Adipocyte (in vitro differentiated cells): ENCODE data around the gene KCNJ6.

Experiments used
- DNase-seq: peaks from one replicate; pipeline ENCODE4 v3.0.0-alpha.2; 2015; ENCODE audit warnings: low read depth
- H3K27me3 ChIP-seq: replicated peaks from 2 replicates; pipeline ENCODE4 v1.7.0; 2013; ENCODE audit warnings: mild to moderate bottlenecking, low read length, moderate library complexity; ENCODE audit not compliant: control insufficient read depth, insufficient read depth
- H3K36me3 ChIP-seq: 2 replicates; pipeline ENCODE4 v1.7.0; 2013; ENCODE audit warnings: low read length, mild to moderate bottlenecking, moderate library complexity; ENCODE audit not compliant: control insufficient read depth, insufficient read depth, severe bottlenecking
- H3K4me1 ChIP-seq: 2 replicates; pipeline ENCODE4 v1.7.0; 2013; ENCODE audit warnings: mild to moderate bottlenecking, low read length, moderate library complexity; ENCODE audit not compliant: control insufficient read depth, insufficient read depth
- H3K4me3 ChIP-seq: 2 replicates; pipeline ENCODE4 v1.7.0; 2013; ENCODE audit warnings: mild to moderate bottlenecking, low read length, moderate library complexity
- H3K9ac ChIP-seq: 2 replicates; pipeline ENCODE4 v1.7.0; 2013; ENCODE audit warnings: mild to moderate bottlenecking, low read length, moderate library complexity
- H3K9me3 ChIP-seq: 2 replicates; pipeline ENCODE4 v1.7.0; 2013; ENCODE audit warnings: mild to moderate bottlenecking, low read length, moderate library complexity; ENCODE audit not compliant: control insufficient read depth

KCNJ6 gene

DNA sequence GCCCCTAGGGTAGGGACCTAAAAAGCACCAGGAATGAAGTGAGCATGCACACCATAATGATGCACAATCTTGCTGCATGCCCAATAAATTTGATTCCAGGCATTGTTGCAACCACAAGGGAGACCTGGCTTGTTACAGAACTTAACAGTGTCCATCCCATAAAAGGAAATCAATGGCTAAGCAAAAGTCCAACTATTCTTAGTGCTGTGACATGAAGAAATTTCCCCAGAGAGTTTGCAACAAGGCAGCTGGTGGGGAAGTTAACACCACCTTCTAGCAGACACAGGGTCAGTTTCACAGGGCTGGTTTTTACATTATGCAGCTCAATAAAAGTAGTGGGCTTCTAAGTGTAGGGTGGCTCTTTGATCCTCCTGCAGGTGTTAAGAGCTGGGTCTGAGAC lies 221.1 kb downstream of the KCNJ6 start:
- no peaks in the 10 kb centered on the region for H3K36me3 ChIP-seq
- H3K9me3 ChIP-seq, result peaks cover 14% of the 10 kb centered on the region
- H3K9ac ChIP-seq, result no peak overlapping the region
- H3K4me1 ChIP-seq, result no peaks in the 10 kb centered on the region
- peaks cover 27% of the 10 kb centered on the region for H3K27me3 ChIP-seq
- no peak overlapping the region for H3K4me3 ChIP-seq
- DNase-seq, result no peak

DNA sequence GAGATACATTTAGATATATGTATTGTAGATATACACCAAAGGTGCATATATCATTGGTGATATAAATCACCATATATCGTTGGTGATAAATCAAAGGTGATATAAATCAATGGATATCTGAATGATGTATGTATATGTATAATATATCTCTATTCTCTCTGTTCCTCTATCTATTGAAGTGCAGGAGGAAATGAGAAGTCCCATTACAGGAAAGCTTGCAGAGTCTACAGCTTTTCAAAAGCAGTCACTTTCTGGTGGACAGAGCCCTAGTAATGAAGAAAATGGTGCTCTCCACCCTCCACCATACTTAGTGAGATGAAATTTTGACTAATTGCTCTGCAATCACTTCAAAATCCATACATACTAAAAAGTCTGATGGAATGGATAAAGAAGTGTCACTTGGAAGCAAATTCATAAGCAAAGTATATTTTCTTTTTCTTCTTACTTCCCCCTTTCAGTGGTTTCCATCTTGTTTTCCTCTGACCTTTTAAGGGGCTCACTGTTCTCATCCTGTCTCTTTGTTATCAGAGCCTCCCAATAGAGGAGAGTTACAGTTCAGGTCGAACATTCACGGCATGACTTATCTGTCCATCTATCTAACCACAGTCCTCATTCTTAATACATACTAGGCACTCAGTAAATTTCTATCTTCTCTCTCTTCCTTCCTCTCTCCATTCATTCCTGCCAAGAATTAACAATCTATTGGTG lies 227.2 kb downstream of the KCNJ6 start:
- H3K9ac ChIP-seq, result no peak overlapping the region
- no peaks in the 10 kb centered on the region for H3K9me3 ChIP-seq
- H3K27me3 ChIP-seq, result peaks cover 7% of the 10 kb centered on the region
- H3K4me3 ChIP-seq, result no peak overlapping the region
- no peaks in the 10 kb centered on the region for H3K36me3 ChIP-seq
- H3K4me1 ChIP-seq, result peaks cover 21% of the 10 kb centered on the region
- DNase-seq, result no peak

DNA sequence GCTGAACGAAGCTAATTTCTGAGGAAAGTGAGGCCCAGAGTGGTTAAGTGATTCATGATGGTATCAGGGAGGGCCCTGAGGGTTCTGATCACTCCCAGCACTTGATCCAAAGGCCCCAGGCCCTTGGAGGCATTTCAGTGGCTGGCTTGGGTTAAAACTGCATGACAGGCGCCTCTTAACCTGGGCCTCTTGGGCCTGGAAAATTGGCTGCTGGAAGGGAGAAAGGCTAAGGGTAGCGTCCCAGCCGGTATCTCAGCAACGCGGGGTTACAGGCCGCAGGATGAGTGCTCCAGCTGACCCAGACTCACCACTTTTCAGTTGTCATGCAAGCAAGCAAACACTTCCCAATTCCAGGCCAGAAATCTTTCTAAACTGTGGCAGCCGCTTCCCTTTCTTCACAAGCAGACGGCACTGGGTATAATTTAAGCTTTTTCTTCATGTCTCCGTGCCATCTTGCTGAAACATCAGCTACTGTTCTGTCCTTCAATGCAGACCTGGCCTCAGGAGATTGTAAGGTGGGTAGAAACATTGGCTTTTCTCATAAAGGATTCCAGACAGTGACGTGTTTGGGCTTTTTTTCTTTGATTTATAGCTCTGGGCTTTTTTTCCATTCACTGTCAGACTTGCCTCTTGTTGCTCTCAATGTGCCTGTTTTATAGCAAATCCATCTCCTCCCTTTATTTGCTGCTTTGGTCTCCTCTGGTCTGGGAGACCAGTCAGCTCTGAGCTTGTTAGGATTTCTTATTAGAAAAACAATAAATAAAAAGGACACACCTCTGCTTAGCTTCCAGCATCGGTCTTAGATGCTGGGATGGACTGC lies 229.1 kb downstream of the KCNJ6 start:
- Histone ChIP-seq H3K4me1 (peaks cover 38% of the 10 kb centered on the region), H3K36me3 (no peaks in the 10 kb centered on the region), H3K9me3 (no peaks in the 10 kb centered on the region), H3K27me3 (peaks cover 7% of the 10 kb centered on the region), H3K4me3 (no peak overlapping the region), H3K9ac (peak overlapping the region; percentile 55)
- no peak for DNase-seq

DNA sequence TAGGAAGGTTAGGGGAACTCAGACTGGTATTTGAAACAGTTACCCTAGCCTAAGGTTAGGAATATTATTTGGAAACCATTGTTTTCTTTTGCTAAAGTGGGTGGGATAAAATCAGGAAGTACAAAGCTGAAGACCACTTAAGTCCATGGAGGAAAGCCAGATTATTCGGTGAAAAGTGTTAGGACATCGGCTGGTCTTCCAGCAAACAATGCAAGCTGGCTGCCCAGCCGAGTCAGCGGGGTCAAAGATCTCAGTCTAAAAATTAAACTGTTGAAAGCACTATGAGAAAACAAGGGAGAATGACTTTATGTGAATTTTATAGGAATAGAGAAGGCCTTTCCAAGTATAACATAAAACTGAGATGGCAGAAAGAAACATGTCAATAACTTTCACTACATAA lies 231.7 kb downstream of the KCNJ6 start:
- DNase-seq, result no peak
- Histone ChIP-seq H3K4me1 (peaks cover 38% of the 10 kb centered on the region), H3K9ac (no peak overlapping the region), H3K4me3 (no peak overlapping the region), H3K9me3 (peaks cover 2% of the 10 kb centered on the region), H3K36me3 (no peaks in the 10 kb centered on the region), H3K27me3 (no peaks in the 10 kb centered on the region)

DNA sequence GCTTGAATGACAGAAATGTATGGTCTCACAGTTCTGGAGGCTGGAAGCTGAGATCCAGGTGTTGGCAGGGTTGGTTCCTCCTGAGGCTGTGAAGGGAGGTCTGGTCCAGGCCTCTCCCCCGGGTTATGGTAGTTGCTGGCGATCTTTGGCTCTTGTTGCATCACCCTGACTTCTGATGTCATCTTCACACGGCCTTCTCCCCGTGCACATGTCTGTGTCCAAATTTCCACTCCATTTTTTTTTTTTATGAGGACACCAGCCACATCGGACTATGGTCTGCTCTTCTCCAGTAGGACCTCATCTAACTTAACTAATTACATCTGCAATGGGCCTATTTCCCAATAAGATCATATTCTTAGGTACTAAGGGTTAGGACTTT lies 232.2 kb downstream of the KCNJ6 start:
- peaks cover 38% of the 10 kb centered on the region for H3K4me1 ChIP-seq
- no peak overlapping the region for H3K4me3 ChIP-seq
- DNase-seq, result no peak
- H3K9me3 ChIP-seq, result peaks cover 6% of the 10 kb centered on the region
- no peak overlapping the region for H3K9ac ChIP-seq
- no peaks in the 10 kb centered on the region for H3K27me3 ChIP-seq
- no peaks in the 10 kb centered on the region for H3K36me3 ChIP-seq

DNA sequence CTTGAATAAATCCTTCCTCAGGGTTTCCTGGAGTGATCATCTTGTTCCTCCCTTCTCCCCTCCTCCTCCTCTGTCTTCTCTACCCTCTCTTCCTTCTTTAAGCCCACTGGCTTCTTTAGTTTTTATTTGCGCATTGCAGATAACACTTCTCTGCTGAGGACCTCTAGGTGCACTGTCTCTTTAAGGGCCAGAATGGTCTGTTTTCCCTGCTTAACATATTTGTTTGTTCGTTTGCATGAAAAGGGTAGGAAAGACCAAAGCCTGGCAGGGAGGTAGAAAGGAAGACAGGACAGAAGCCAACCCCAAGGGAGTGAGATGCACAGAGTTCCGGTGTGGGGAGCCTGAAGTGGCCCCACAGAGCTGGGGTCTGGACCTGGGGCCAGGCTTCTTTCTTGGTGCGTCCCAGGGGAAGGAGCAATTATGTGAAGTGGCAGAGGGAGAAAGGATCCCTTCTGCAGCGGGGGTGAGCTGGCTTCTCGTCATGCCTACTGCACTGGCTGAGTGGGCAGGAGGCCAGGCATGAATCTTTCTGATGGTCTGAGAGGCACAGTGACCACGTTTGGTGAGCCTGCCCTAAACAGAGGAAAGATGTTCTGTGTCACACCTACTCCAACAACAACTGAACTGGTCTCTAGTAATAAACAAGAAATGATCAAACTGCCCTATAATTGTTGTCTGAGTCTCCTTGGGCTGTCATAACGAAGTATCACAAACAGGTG lies 232.7 kb downstream of the KCNJ6 start:
- peaks cover 38% of the 10 kb centered on the region for H3K4me1 ChIP-seq
- no peak overlapping the region for H3K4me3 ChIP-seq
- H3K9ac ChIP-seq, result peak overlapping the region; percentile 35
- H3K27me3 ChIP-seq, result no peaks in the 10 kb centered on the region
- no peak for DNase-seq
- no peaks in the 10 kb centered on the region for H3K36me3 ChIP-seq
- H3K9me3 ChIP-seq, result peaks cover 12% of the 10 kb centered on the region

DNA sequence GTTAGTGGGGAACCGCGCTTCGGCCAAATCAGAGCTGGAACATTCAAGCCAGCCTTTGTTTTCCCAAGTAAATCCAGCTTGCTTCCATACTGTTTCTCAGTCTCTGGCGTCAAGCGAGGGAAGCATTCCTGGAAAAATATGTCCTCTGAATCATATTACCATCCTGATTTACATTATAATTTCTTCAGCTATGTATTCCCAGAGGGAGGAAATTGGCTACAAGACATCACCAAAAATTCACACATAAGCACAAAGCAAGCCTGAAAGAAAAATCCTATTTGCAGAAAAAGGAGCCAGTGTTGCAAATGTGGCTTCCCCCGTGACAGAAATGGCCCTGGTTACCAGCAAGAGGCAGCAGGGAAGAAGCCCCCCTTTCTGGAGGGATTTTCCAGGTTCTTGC lies 233.3 kb downstream of the KCNJ6 start:
- peak overlapping the region; percentile 35 for H3K9ac ChIP-seq
- H3K9me3 ChIP-seq, result peaks cover 17% of the 10 kb centered on the region
- H3K4me1 ChIP-seq, result peaks cover 38% of the 10 kb centered on the region
- H3K27me3 ChIP-seq, result no peaks in the 10 kb centered on the region
- peak; percentile 14 for DNase-seq
- H3K36me3 ChIP-seq, result no peaks in the 10 kb centered on the region
- no peak overlapping the region for H3K4me3 ChIP-seq

DNA sequence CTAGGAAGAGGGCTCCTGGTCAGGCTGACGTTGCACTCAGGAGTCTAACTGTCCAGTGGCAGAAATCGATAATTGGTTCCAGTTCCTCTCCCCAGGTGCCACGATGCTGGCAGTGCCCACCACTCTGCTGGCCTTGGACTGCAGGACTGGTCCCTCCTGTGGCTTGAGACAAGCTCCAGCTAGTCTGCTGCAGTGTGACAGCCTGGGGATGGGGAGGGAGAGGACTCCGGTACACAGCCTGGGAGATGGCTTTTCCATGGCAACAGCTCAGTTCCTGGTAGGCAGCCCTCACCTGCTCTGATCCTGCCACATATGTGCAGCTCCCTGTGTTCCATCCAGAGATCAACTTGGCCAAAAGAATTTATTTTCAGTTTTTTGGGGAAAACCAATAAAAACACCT lies 239.3 kb downstream of the KCNJ6 start:
- Histone ChIP-seq H3K36me3 (no peaks in the 10 kb centered on the region), H3K4me3 (no peak overlapping the region), H3K9me3 (peaks cover 17% of the 10 kb centered on the region), H3K9ac (no peak overlapping the region), H3K27me3 (peaks cover 37% of the 10 kb centered on the region), H3K4me1 (peaks cover 3% of the 10 kb centered on the region)
- DNase-seq, result no peak

DNA sequence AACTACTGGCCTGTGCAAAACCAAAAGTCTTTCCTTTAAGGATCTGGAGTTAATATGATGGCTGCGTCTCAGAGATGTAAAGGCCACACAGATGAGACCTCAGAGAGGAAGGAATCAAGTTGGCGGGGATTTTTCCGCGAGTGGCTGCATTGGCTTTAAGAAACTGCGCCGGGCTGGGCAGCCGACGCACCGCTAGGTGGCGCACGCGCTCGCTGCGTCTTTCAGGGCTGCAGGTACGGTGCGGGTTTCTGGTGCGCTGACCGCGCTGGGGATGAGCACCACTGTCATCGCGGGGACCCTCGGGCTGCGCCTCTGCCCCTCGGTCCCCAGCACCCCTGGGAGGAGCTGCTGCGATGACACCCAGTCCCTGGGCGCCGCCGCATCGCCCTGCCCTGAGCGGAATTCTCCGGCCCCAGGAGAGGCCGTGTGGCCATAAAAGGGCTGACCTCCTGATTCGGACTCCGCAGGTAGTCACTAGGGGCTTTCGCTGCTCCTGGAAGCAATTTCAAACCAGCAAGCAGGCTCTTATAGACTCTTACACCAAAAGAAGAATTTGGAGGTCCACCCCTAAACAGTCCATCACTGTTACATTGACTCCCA lies 241.0 kb downstream of the KCNJ6 start:
- Histone ChIP-seq H3K4me3 (no peak overlapping the region), H3K4me1 (peaks cover 10% of the 10 kb centered on the region), H3K36me3 (no peaks in the 10 kb centered on the region), H3K9me3 (peaks cover 17% of the 10 kb centered on the region), H3K27me3 (peaks cover 38% of the 10 kb centered on the region), H3K9ac (no peak overlapping the region)
- DNase-seq, result peak; percentile 78

DNA sequence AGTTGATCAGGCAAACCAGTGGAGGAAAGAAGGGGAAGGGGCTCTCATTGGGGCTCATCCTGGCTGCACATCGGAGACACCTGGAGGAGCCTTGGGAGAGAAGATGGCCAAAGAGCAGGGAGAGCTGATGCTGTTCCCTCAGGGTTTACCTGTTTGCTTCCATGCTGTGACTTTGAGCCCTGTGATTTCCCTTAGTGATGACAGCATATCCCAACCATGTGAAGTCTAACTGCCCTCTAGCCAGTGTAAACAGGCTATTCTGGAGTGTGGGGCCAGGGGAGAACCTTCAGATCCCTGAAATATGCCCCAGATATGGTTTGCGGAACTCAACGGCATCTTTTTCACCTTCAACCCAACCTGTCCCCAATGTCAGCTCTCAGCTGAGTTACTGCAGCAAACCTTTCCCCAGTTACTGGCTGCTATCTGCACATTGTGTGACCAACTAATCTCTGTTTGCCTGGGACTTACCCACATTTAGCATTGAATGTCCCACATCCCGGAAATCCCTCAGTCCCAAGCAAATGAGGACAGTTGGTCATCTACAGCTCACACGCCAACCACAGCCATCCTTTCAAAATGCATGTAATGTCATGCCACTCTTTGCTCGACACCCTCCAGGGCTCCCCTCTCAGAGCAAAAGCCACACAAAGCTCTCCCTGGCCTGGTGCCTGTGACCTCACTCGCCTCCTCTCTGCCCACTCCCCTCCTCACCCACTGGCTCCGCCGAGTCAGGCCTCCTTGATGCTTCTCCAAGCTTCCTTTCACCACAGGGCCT lies 242.3 kb downstream of the KCNJ6 start:
- peak; percentile 18 for DNase-seq
- H3K36me3 ChIP-seq, result no peaks in the 10 kb centered on the region
- peaks cover 38% of the 10 kb centered on the region for H3K27me3 ChIP-seq
- no peak overlapping the region for H3K9ac ChIP-seq
- peaks cover 10% of the 10 kb centered on the region for H3K4me1 ChIP-seq
- peaks cover 10% of the 10 kb centered on the region for H3K9me3 ChIP-seq
- no peak overlapping the region for H3K4me3 ChIP-seq
